Measurements from ENCODE around the gene SYPL2. TPM values are rescaled to one million over a fixed set of nuclear protein-coding genes. Genes with fewer than 3 reads are reported as not detected.

SYPL2 gene
- total RNA-seq, 1 donor from 2014 or later = 1.5 TPM

DNA sequence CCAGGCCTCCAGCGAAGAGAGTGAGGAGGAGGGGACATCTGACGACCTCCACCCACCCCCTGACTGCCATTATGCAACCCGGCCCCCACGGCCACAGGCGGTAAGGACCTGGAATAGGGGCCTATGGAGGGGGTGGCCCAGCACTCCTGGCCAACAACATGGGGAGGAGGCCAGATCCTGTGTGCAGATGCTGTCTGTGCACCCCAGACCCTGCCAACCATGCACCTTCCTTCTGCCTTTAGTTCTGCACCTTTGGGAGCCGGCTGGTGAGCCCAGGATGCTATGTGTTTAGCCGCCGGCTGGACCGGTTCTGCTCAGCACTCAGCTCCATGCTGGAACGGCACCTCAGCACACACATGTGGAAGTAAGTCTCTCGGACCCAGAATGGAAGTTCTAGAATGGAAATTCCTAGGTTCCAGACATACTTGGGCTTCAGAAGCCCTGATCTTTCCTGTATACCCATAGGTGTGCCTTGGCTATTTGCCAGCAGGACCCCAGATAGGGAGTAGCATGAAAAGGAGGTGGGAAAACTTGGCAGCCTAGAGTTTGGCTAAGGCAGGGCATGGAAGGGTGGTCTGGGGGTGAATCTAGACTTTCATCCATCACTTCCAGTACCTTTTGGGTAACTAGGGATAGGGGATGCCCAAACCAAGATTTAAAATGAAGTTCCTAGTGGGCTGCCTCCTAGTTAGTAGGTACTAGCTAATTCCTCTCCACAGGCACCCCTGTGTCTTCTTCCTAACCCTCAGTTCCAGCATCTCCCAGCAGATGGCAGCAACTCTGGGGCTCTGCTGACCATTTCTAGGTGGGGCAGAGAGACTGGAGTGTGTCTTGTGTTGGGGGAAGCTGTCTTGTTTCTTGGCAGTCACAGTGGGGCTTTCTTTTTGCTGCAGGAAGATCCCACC, 23.9 kb downstream of the SYPL2 start:
- H3K4me1 ChIP-seq = peaks cover 17% of the 10 kb centered on the region
- intact Hi-C loops (cut with DNase I) = no loop called here
- TF ChIP-seq CTCF (IDR thresholded peaks at IDR 0.05) = peak; percentile 82
- H3K27ac ChIP-seq = no peak overlapping the region
- peaks cover 26% of the 10 kb centered on the region for H3K36me3 ChIP-seq
- ATAC-seq = peak; percentile 52 to 56
- DNase-seq = no peak
- H3K9me3 ChIP-seq = no peaks in the 10 kb centered on the region
- no peaks in the 10 kb centered on the region for H3K27me3 ChIP-seq (ENCODE audit: low read depth)
- no peak overlapping the region for H3K4me3 ChIP-seq

DNA sequence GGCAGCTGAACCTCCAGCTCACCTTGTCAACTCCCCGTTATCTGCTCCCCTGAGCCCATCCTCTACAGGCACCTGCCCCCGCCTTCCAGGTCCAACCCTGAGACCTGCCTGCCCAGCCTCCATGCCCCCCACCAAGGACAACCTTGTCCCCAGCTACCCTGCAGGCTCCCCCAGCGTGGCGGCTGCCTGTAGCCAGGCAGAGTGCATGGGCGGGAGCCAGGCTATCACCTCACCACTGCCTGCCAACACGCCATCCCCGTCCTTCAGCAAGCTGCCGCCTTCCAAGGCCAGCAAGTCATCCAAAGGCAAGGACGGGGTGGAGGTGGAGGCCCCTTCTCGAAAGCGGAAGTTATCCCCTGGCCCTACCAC, 24.6 kb downstream of the SYPL2 start:
- TF ChIP-seq CTCF (IDR thresholded peaks at IDR 0.05) = no peak
- H3K36me3 ChIP-seq = peaks cover 29% of the 10 kb centered on the region
- ATAC-seq (no peak), DNase-seq (no peak)
- H3K9me3 ChIP-seq = no peaks in the 10 kb centered on the region
- no peak overlapping the region for H3K27ac ChIP-seq
- peaks cover 18% of the 10 kb centered on the region for H3K4me1 ChIP-seq
- H3K27me3 ChIP-seq (ENCODE audit: low read depth) = no peaks in the 10 kb centered on the region
- intact Hi-C loops (cut with DNase I) = no loop called here
- H3K4me3 ChIP-seq = no peak overlapping the region

- no peak for TF ChIP-seq CTCF (IDR thresholded peaks at IDR 0.05)
- Histone ChIP-seq H3K36me3 (peaks cover 34% of the 10 kb centered on the region), H3K27me3 (ENCODE audit: low read depth) (no peaks in the 10 kb centered on the region), H3K4me1 (peaks cover 18% of the 10 kb centered on the region), H3K27ac (no peak overlapping the region), H3K9me3 (no peaks in the 10 kb centered on the region), H3K4me3 (no peak overlapping the region)
- ATAC-seq (no peak), DNase-seq (no peak)
- intact Hi-C loops (cut with DNase I) = no loop called here
These were observed 25.0 kb downstream of the SYPL2 start for GRCh38 chr1:109491372-109491771.

GRCh38 chr1:109492779-109493178, 26.4 kb downstream of the SYPL2 start:
- Histone ChIP-seq H3K4me3 (no peak overlapping the region), H3K27ac (no peak overlapping the region), H3K27me3 (ENCODE audit: low read depth) (no peaks in the 10 kb centered on the region), H3K36me3 (peaks cover 44% of the 10 kb centered on the region), H3K9me3 (no peaks in the 10 kb centered on the region), H3K4me1 (peaks cover 18% of the 10 kb centered on the region)
- no peak for ATAC-seq
- intact Hi-C loops (cut with DNase I) = no loop called here
- no peak for TF ChIP-seq CTCF (IDR thresholded peaks at IDR 0.05)
- no peak for DNase-seq

DNA sequence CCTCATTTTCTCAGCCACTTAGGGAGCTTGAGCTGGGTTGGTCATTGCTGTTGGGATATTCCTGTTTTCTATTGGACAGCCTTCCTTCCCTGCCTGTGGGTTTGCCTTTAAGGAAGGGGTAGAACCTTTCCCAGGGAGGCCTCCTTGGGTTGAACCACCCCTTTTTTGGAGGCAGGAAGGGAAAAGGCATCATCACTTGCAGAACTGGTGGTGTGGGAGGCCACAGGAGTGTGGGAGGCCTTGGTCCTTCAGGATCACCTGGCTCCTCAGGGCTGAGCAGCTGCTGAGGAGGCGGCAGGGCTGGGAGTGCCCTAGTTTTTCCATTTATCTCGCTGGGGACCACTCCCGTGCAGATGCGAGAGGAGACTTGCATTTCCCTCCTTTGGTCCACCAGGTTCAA, 26.9 kb downstream of the SYPL2 start:
- ATAC-seq (no peak), DNase-seq (no peak)

More for the DNA sequence above, 26.9 kb downstream of the SYPL2 start:
- no peak for TF ChIP-seq CTCF (IDR thresholded peaks at IDR 0.05)
- peak overlapping the region; percentile 81 for H3K27ac ChIP-seq
- H3K4me3 ChIP-seq = no peak overlapping the region
- H3K36me3 ChIP-seq = peaks cover 46% of the 10 kb centered on the region
- H3K9me3 ChIP-seq = no peaks in the 10 kb centered on the region
- intact Hi-C loops (cut with DNase I) = no loop called here
- H3K4me1 ChIP-seq = peaks cover 18% of the 10 kb centered on the region
- no peaks in the 10 kb centered on the region for H3K27me3 ChIP-seq (ENCODE audit: low read depth)
